Right lobe of liver (tissue), 4 donors: ENCODE measurements around the gene C4BPA.

Experiments used
- CTCF ChIP-seq, 4 donors: fragments of 200-600 bp in 3 of 4; fragments of 450-650 bp in 1 of 4; IDR thresholded peaks; one replicate each; pipeline versions ENCODE4 v1.5.1 to v1.8.0; 2016 to 2022; ENCODE audit warnings: antibody characterized with exemption in 4 of 4, mild to moderate bottlenecking in 2 of 4
- POLR2A ChIP-seq: fragments of 450-650 bp; IDR thresholded peaks from one replicate; pipeline ENCODE4 v1.6.1; 2017; ENCODE audit warnings: antibody characterized with exemption, mild to moderate bottlenecking
- donor health status: DM: no; HTN: no; CAD: no.
- donor health status: DM: no; HTN: no; CAD: no.
- donor health status: DM: no; HTN: yes; CAD: no.

- TF ChIP-seq CTCF (IDR thresholded peaks at IDR 0.05) (no peak), POLR2A (no peak)
Measured at GRCh38 chr1:207134581-207134980, 30.5 kb downstream of the C4BPA start.
